C4-2B (cell line): ENCODE results near the gene CPD.

ENCODE experiments used
- H3K27ac ChIP-seq: fragments of 450-650 bp; 2 replicates; pipeline ENCODE4 v1.5.1; 2017
- CTCF ChIP-seq: fragments of 450-650 bp; conservative IDR thresholded peaks from 2 replicates; pipeline ENCODE4 v1.5.1; 2017; ENCODE audit warnings: mild to moderate bottlenecking
- ZFX ChIP-seq: fragments of 450-650 bp; IDR thresholded peaks from 2 replicates; pipeline ENCODE4 v1.6.1; 2017

CPD gene

GRCh38 chr17:30378825-30379302 is at the start of gene CPD:
CPD (plus strand) TSS chr17:30378927; CDS start chr17:30378981, 54 bp downstream.
- H3K27ac ChIP-seq: peak within 1 kb of the TSS; percentile 76
- TF ChIP-seq ZFX (peak; percentile 95), CTCF (no peak)

GRCh38 chr17:30332057-30332542 is 46.6 kb upstream of the CPD start:
- no peak for TF ChIP-seq CTCF
- TF ChIP-seq ZFX: no peak
- H3K27ac ChIP-seq: no peak overlapping the region

- no peak for TF ChIP-seq CTCF
- no peak for TF ChIP-seq ZFX
These were observed 45.0 kb upstream of the CPD start, which contains the start of gene TMIGD1 for GRCh38 chr17:30333503-30334360. TMIGD1 (minus strand) TSS chr17:30334057; CDS start chr17:30332133, 1,924 bp downstream.

DNA sequence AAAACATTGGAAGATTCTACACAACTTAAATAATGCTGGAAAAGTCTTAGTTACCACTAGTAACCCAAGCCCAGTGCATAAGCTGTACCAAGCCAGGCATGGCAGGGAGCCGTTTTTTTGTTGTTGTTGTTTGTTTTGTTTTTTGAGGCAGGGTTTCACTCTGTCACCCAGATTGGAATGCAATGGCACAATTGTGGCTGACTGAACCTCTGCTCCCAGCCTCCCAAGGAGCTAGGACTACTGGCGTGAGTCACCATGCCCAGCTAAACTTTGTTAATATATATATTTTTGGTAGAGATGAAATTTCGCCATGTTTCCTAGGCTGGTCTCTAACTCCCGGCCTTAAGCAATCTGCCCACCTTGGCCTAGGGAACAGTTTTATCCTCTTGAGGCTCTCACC is 44.3 kb upstream of the CPD start:
- no peak overlapping the region for H3K27ac ChIP-seq
- TF ChIP-seq CTCF: no peak
- no peak for TF ChIP-seq ZFX

More at GRCh38 chr17:30333503-30334360, 45.0 kb upstream of the CPD start, which contains the start of gene TMIGD1:
- peak within 1 kb of the TSS; percentile 24; the same call in 1 of the 2 replicates for H3K27ac ChIP-seq

DNA sequence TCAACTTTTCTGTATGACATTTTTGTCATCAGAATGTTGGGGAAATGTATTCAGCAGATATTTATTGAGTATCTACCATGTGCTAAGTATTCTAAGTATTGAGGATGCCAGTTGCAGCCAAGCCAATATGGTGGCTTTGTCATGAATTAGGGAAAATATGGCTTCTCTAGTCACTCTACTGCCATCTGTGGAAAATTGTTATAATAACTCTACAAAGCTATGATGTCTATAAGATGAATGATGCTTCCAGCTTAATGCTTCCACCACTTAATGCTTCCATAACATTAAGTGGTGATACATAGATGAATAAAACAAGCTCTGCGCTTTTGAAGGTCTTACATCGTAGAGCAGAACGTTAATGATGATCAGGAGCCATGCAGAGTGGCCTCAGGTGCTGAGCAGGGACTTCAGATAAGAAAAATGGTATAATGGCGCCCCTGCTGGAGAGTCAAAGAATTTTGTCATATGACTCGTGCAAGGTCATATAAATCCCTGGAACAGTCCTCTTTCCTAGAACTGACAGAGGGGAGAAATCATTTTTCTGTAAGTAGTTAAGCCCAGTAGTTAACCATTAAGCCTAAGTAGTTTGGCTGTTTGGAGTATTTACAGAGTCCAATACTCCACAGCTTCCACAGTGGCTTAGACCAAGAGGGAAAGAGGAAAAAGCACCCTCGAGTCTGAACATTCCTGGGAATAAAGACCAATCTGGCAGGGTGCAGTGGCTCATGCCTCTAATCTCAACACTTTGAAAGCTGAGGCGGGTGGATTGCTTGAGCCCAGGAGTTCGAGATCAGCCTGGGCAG is 42.2 kb upstream of the CPD start:
- TF ChIP-seq CTCF: peak; percentile 94
- TF ChIP-seq ZFX: no peak
- H3K27ac ChIP-seq: no peak overlapping the region

GRCh38 chr17:30337393-30337999 is 41.2 kb upstream of the CPD start:
- no peak for TF ChIP-seq ZFX
- no peak for TF ChIP-seq CTCF
- H3K27ac ChIP-seq: no peak overlapping the region
